NCI-H2196 (cell line): Measurements from ENCODE around the gene MGST2.

ENCODE experiments used
- DNase-seq: peaks from one replicate; lab custom pipeline; 2025; ENCODE audit not compliant: unreplicated experiment; lab: John Stamatoyannopoulos, UW

MGST2 gene

DNA sequence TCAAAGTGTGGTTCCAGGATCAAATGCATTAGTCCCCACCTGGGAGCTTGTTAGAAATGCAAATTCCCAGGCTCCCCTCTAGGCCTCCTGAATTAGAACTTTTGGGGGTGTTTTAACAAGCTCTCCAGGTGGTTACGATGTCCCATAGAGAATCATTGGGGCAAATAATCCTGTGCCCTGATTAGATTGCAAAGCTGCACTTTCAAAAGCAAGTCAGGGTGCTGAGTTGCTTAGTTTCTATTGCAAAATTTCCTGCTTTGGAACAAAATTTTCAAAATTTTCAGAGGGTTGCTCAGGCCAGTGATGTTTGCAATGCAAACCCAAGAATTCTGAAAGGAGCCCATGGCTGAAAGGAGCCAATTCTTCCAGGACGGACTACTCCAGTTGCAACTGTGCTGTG, 71.0 kb downstream of the MGST2 start:
- DNase-seq: no peak

DNA sequence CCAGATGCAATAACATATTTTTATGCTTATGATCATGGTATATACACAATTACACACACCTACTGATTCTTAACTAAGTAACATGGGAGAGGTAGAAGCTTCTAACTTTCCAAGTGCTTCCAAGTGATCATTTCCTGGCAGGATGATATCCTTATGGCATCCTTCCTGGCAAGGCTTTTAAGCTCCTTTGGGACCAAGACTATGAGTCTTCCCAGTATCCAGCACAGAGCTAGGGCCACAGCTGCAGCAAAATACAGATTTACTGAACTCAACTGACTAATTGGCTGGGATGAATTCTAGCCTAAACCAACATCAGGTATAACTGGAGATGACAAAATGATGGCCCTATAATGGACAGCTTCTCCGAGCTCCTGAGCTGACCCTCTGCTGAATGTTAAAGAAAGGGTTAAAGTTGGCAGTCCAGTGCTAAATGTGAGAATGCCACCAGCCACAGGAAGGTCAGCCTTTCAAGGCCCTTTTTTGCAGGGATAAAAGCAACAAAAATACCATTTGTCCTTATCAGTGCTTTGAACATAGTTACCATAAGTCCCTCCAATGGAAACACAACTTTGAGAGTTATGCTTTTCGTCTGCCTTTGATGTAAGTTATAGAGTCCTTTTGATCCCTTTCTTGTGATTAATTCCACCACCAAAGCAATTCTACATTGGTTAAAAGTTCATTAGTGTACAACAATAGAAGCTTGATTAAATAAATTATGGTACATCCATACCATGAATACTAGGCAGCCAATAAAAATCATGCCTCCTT, 73.4 kb downstream of the MGST2 start:
- DNase-seq: no peak

DNA sequence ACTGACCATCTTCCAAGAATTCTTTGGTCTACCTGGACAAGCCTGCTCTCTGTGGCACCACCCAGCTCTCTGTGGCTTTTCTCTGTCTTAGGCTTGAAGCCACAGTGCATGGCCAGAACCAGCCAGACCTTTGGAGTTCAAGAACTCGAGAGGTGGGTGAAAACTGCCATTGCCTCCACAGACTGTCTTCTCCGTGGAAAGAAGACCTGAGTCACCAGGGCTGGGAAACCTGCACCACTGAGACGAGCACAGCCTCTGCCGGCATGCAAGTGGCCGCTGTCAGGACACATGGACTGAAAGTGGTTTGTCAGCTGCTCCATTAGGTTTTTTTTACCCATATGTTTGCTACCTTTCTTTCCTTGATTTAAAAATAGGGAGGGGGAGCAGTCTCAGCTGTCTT, 74.5 kb downstream of the MGST2 start:
- peak; percentile 55 for DNase-seq

GRCh38 chr4:139740531-139741041, 75.0 kb downstream of the MGST2 start:
- DNase-seq: peak; percentile 93

DNA sequence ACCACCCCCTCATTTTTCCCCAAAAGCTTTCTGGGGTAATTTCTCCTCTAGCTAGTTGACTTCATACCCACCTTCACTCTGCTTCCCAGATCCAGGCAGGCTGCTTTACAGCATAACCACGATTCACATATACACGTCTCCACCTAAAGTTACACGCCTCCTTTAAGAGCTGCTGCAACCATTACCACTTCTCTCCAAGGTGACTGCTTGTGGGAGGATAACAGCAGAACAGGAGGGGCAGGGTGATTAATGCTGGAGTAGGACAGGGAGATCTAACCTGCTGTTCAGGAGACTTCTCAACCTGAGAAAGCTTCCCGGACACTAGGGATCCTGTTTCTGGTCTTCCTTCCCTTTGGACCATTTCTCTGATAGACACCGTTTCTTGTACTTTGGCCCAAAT, 77.4 kb downstream of the MGST2 start:
- DNase-seq: no peak

GRCh38 chr4:139744232-139744631, 78.6 kb downstream of the MGST2 start:
- DNase-seq: no peak

DNA sequence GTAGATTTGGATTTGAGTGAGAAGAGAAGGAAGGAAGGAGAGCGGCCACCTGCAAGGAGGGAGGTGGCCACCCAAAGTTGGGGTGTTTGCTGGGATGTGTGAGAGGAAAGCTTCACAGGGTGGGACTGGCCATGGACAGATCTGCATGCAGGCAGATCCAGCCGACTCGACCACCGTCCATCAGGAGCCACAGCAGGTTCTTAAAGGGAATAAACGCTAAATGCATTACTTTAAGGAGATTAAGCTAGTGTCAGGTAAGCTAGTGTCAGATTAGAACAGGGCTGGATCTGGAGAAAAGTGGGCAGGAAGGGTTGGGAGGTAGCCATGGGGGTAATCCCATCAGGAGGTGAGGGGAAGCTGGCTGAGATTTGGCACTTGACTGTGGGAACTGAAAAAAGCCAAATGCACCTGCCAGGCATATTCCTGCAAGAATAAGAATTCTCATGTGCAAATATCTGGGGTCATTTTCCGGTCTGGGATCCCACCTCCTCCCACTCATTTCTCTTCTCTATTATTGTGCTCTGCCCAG, 79.6 kb downstream of the MGST2 start:
- no peak for DNase-seq

- no peak for DNase-seq
Observed at GRCh38 chr4:139746431-139747171, 81.0 kb downstream of the MGST2 start.

DNA sequence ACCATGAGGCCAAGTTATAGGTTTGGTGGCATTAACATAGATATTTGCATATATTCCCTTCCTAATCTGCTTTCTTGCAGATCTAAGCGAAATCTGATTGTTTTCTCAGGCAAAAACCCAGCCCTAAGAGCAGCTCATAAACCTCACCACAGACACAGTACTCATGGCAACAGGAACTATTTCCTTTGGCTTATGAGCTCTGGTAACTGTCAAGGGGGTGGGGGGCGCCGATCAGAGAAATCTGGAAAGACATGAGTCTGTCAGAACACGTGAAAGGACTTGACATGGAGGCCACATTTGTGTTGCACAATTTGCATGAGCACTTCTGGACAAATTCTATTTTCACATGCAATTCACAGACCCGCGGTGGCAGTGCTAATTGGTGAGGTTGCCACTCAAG, 83.7 kb downstream of the MGST2 start:
- no peak for DNase-seq

GRCh38 chr4:139749835-139750498, 84.3 kb downstream of the MGST2 start:
- no peak for DNase-seq

GRCh38 chr4:139753686-139754085, 88.1 kb downstream of the MGST2 start:
- no peak for DNase-seq
